ENCODE results near the gene PLCL2.
"Not testable (repeated sequence)": the region's sequence is repeated elsewhere in the genome, so short reads cannot be mapped to it uniquely, and the experiment has no call there.

Gene PLCL2

GRCh38 chr3:17091910-17092582, 207.3 kb downstream of the PLCL2 start:
- no peak overlapping the region for H3K4me3 Mint-ChIP-seq
- H3K27ac Mint-ChIP-seq, result no peak overlapping the region
- no peak for DNase-seq
- H3K4me1 Mint-ChIP-seq (ENCODE audit: low read depth), result peaks cover 23% of the 10 kb centered on the region
- no peaks in the 10 kb centered on the region for H3K9me3 Mint-ChIP-seq
- peaks cover 37% of the 10 kb centered on the region for H3K36me3 Mint-ChIP-seq (ENCODE audit: low read depth)
- no peaks in the 10 kb centered on the region for H3K27me3 Mint-ChIP-seq

GRCh38 chr3:17092583-17092933, 207.8 kb downstream of the PLCL2 start:
- Mint-ChIP-seq H3K27me3 (no peaks in the 10 kb centered on the region), H3K27ac (no peak overlapping the region), H3K4me3 (no peak overlapping the region), H3K9me3 (no peaks in the 10 kb centered on the region), H3K4me1 (ENCODE audit: low read depth) (peaks cover 17% of the 10 kb centered on the region), H3K36me3 (ENCODE audit: low read depth) (peaks cover 33% of the 10 kb centered on the region)
- DNase-seq, result no peak

GRCh38 chr3:17094551-17094950, 209.8 kb downstream of the PLCL2 start:
- Mint-ChIP-seq H3K4me1 (ENCODE audit: low read depth) (no peaks in the 10 kb centered on the region), H3K36me3 (ENCODE audit: low read depth) (peaks cover 24% of the 10 kb centered on the region), H3K9me3 (no peaks in the 10 kb centered on the region), H3K27ac (no peak overlapping the region), H3K27me3 (no peaks in the 10 kb centered on the region), H3K4me3 (no peak overlapping the region)
- DNase-seq, result no peak

GRCh38 chr3:17103579-17103978, 218.8 kb downstream of the PLCL2 start:
- Mint-ChIP-seq H3K27ac (no peak overlapping the region), H3K4me1 (ENCODE audit: low read depth) (peaks cover 5% of the 10 kb centered on the region), H3K9me3 (peaks cover 26% of the 10 kb centered on the region), H3K4me3 (no peak overlapping the region), H3K27me3 (no peaks in the 10 kb centered on the region), H3K36me3 (ENCODE audit: low read depth) (no peaks in the 10 kb centered on the region)
- DNase-seq, result no peak

GRCh38 chr3:17106801-17107200, 222.0 kb downstream of the PLCL2 start:
- H3K4me3 Mint-ChIP-seq; DNase-seq; H3K27me3 Mint-ChIP-seq; H3K36me3 Mint-ChIP-seq (ENCODE audit: low read depth); H3K27ac Mint-ChIP-seq: not testable (repeated sequence)
- H3K9me3 Mint-ChIP-seq, result peaks cover 19% of the 10 kb centered on the region
- peaks cover 13% of the 10 kb centered on the region for H3K4me1 Mint-ChIP-seq (ENCODE audit: low read depth)

DNA sequence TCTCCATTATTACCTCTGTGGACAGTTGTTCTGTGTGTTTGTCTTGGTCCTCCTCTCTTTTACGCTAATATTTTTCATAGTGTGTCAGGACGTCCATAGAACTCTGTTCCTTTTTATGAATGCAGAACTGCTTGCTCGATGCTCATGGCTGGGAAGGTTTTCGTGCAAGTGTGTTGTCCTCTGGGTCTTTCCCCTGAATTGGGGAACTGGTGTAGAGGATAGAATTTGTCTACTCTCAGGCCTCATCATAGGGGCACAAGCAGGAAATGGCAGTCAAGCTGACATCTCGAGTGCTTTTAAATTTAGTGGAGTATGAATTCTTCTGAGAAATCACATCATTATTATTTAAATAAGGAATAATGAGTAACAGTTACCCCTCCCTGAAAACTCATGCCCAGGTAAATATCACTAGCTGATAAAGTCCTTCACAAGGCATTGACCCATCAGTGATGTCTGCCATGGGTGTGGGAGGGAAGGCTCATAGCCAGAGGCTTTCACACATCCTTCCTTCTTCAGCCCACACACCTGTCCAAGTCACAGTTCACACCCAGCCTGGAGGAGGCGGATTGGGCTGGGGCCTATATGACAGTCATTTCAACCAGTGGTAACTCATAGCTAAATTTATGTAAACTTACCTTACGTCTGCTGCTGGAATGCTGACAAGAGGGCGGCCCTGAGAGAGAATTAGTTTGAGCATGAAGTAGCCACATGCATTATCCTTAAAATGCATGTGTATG, 226.1 kb downstream of the PLCL2 start:
- Mint-ChIP-seq H3K9me3 (peaks cover 4% of the 10 kb centered on the region), H3K27ac (no peak overlapping the region), H3K27me3 (no peaks in the 10 kb centered on the region), H3K4me3 (no peak overlapping the region), H3K4me1 (ENCODE audit: low read depth) (peaks cover 11% of the 10 kb centered on the region), H3K36me3 (ENCODE audit: low read depth) (no peaks in the 10 kb centered on the region)
- no peak for DNase-seq

DNA sequence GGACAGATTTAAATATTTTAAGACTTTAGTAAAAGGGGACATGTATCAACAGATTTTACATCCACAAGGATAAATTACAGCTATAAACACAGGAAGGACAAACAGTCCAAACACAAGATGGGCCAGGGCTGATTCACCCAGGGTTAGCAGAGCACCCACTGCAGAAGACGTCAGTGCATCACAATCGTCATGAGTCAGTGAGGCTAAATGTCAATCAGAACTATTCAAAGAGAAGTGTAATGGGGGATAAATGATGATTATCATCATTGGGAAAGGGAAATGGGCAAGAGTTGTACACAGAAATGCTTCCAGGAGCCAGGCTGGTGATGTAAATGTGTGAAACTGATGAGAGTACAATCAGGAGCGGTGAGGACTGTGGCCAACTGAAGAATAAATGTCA, 226.8 kb downstream of the PLCL2 start:
- peaks cover 2% of the 10 kb centered on the region for H3K9me3 Mint-ChIP-seq
- H3K27me3 Mint-ChIP-seq, result no peaks in the 10 kb centered on the region
- no peak overlapping the region for H3K27ac Mint-ChIP-seq
- H3K4me3 Mint-ChIP-seq, result no peak overlapping the region
- no peaks in the 10 kb centered on the region for H3K36me3 Mint-ChIP-seq (ENCODE audit: low read depth)
- H3K4me1 Mint-ChIP-seq (ENCODE audit: low read depth), result peaks cover 11% of the 10 kb centered on the region
- no peak for DNase-seq

- DNase-seq, result no peak
- peaks cover 8% of the 10 kb centered on the region for H3K4me1 Mint-ChIP-seq (ENCODE audit: low read depth)
- no peaks in the 10 kb centered on the region for H3K9me3 Mint-ChIP-seq
- H3K27ac Mint-ChIP-seq, result no peak overlapping the region
- no peaks in the 10 kb centered on the region for H3K27me3 Mint-ChIP-seq
- no peak overlapping the region for H3K4me3 Mint-ChIP-seq
- no peaks in the 10 kb centered on the region for H3K36me3 Mint-ChIP-seq (ENCODE audit: low read depth)
Observed at GRCh38 chr3:17115186-17115585, 230.4 kb downstream of the PLCL2 start.

DNA sequence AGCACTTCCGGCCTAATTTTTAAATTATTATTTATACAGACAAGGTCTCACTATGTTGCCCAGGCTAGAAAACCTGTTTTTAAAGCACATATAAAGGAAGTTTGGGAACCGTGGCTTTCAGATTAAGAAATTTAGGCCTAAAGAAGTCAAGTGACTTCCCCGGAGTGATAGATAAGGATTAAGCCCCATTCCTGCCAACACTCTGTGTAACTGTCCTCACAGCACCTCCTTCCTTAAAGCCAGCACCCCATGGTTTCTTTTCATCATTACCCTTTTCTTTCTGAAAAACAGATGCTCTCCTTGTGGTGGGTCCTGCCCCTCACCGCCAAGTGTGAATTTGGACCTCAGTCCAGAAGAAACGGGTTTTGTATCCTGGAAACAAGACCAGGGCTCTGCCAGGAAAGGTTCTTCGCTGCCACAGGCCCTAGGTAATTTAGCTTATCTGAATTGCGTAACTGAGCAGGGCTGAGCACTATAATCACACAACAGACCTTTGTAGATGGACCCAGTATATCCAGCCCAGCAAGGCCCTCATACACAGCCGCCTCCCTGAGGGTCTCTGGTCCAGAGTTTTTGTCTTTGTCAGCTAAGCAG, 231.3 kb downstream of the PLCL2 start:
- no peak overlapping the region for H3K4me3 Mint-ChIP-seq
- H3K27me3 Mint-ChIP-seq, result no peaks in the 10 kb centered on the region
- H3K36me3 Mint-ChIP-seq (ENCODE audit: low read depth), result no peaks in the 10 kb centered on the region
- H3K4me1 Mint-ChIP-seq (ENCODE audit: low read depth), result peaks cover 5% of the 10 kb centered on the region
- DNase-seq, result no peak
- no peak overlapping the region for H3K27ac Mint-ChIP-seq
- H3K9me3 Mint-ChIP-seq, result no peaks in the 10 kb centered on the region

DNA sequence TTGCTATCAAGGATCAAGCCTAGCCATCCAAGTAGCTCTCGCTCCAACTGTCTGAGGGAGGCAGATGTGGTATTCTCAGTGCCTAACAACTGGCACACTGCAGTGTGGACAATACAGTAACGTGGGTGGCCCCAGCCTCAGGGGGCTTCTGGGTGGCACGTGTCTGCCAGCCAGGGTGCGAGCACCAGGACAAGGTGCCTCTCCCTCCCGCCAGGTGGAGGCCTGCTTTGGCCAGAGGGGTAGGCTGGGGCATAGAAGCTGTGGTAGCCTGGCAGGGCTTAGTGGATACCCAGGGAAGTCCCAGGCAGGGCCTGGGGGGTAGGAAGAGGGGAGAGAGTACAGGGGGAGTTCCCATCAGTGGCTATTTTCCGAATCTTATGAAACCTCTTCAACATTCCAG, 234.0 kb downstream of the PLCL2 start:
- Mint-ChIP-seq H3K9me3 (peaks cover 5% of the 10 kb centered on the region), H3K27ac (no peak overlapping the region), H3K4me1 (ENCODE audit: low read depth) (no peaks in the 10 kb centered on the region), H3K4me3 (no peak overlapping the region), H3K27me3 (no peaks in the 10 kb centered on the region), H3K36me3 (ENCODE audit: low read depth) (no peaks in the 10 kb centered on the region)
- DNase-seq, result no peak

- Mint-ChIP-seq H3K27ac (no peak overlapping the region), H3K4me3 (no peak overlapping the region), H3K4me1 (ENCODE audit: low read depth) (no peaks in the 10 kb centered on the region), H3K9me3 (peaks cover 5% of the 10 kb centered on the region), H3K27me3 (no peaks in the 10 kb centered on the region), H3K36me3 (ENCODE audit: low read depth) (no peaks in the 10 kb centered on the region)
- DNase-seq, result no peak
Observed at GRCh38 chr3:17119201-17120072, 234.7 kb downstream of the PLCL2 start.

GRCh38 chr3:17120115-17120514, 235.4 kb downstream of the PLCL2 start:
- Mint-ChIP-seq H3K4me1 (ENCODE audit: low read depth) (no peaks in the 10 kb centered on the region), H3K27ac (no peak overlapping the region), H3K36me3 (ENCODE audit: low read depth) (no peaks in the 10 kb centered on the region), H3K9me3 (peaks cover 5% of the 10 kb centered on the region), H3K4me3 (no peak overlapping the region), H3K27me3 (no peaks in the 10 kb centered on the region)
- no peak for DNase-seq

- Mint-ChIP-seq H3K36me3 (ENCODE audit: low read depth) (no peaks in the 10 kb centered on the region), H3K4me1 (ENCODE audit: low read depth) (no peaks in the 10 kb centered on the region), H3K27ac (no peak overlapping the region), H3K4me3 (no peak overlapping the region), H3K27me3 (no peaks in the 10 kb centered on the region), H3K9me3 (peaks cover 5% of the 10 kb centered on the region)
- no peak for DNase-seq
Observed at GRCh38 chr3:17121336-17121735, 236.6 kb downstream of the PLCL2 start.

- H3K4me3 Mint-ChIP-seq, result no peak overlapping the region
- H3K4me1 Mint-ChIP-seq (ENCODE audit: low read depth), result no peaks in the 10 kb centered on the region
- no peak for DNase-seq
- peaks cover 9% of the 10 kb centered on the region for H3K9me3 Mint-ChIP-seq
- no peaks in the 10 kb centered on the region for H3K36me3 Mint-ChIP-seq (ENCODE audit: low read depth)
- H3K27me3 Mint-ChIP-seq, result no peaks in the 10 kb centered on the region
- no peak overlapping the region for H3K27ac Mint-ChIP-seq
Observed at GRCh38 chr3:17122758-17123157, 238.0 kb downstream of the PLCL2 start.

Measured in activated T-cell treated with anti-CD3 and anti-CD28 coated beads, Interleukin-2, amount 50 U/mL, for 24 hours (primary cell).